GM12891 (cell line): ENCODE measurements around the gene WFDC13.

Experiments used
- POLR2A ChIP-seq: IDR thresholded peaks from 2 replicates; pipeline ENCODE4 v1.6.1; 2011; ENCODE audit warnings: low read depth, low read length, control low read depth
- TAF1 ChIP-seq: IDR thresholded peaks from 2 replicates; pipeline ENCODE4 v1.6.1; 2011; ENCODE audit warnings: low read depth, low read length, control low read depth

- TF ChIP-seq TAF1, result no peak
- no peak for TF ChIP-seq POLR2A
Observed at GRCh38 chr20:45727044-45727443, 25.2 kb downstream of the WFDC13 start.
